GM12878 (cell line): ENCODE results near the gene EGFL8.

Experiments
- SMC3 ChIP-seq: IDR thresholded peaks from 2 replicates; pipeline ENCODE4 v1.6.1; 2011; ENCODE audit warnings: low read length, improper control_type of control experiment, borderline replicate concordance
- TF ChIP-seq, protein P1 (sequence below): IDR thresholded peaks from 2 replicates; pipeline ENCODE4 v1.6.1; 2011; ENCODE audit warnings: low read depth, low read length, improper control_type of control experiment, borderline replicate concordance
- TF ChIP-seq, protein P2 (sequence below): fragments of 450-650 bp; IDR thresholded peaks from 2 replicates; pipeline ENCODE4 v1.6.1; 2017; ENCODE audit warnings: mild to moderate bottlenecking, moderate library complexity

DNA sequence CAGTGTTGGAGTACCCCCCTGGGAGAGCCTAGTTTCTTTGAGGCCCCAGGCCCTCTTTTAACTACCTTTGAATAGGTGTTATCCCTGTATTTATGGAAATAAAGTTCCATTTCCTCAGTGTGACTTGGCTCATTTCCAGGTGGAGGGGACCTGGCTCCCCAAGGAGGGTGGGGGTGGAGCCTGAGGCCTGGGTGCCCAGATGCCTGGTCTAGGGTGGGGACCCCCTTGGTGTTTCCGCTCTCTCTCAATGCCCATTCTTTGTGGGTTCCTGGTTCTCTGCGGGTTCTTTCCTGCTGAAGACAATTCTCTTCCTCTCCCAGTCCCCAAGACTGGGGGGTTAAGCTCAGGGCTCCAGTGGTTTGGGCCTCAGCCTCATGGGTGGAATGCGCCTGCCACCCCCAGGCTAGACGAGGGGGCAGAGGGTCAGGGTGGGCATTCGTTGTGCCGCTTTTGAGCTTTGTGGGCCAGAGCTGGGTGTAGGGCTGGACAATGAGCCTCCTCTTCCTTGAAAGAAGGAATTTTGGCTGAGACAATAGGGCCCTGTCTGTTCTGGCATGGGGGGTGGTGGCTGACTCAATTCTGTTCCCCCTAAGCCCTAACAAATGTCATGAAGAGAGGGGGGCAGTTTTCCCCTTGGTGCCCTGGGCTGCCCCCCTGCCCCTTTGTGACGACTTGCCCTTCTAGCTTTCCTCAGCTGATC is 686 bp upstream of the EGFL8 start:
- TF ChIP-seq, protein P1, sequence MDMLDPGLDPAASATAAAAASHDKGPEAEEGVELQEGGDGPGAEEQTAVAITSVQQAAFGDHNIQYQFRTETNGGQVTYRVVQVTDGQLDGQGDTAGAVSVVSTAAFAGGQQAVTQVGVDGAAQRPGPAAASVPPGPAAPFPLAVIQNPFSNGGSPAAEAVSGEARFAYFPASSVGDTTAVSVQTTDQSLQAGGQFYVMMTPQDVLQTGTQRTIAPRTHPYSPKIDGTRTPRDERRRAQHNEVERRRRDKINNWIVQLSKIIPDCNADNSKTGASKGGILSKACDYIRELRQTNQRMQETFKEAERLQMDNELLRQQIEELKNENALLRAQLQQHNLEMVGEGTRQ: no peak
- TF ChIP-seq SMC3: no peak
- TF ChIP-seq, protein P2, sequence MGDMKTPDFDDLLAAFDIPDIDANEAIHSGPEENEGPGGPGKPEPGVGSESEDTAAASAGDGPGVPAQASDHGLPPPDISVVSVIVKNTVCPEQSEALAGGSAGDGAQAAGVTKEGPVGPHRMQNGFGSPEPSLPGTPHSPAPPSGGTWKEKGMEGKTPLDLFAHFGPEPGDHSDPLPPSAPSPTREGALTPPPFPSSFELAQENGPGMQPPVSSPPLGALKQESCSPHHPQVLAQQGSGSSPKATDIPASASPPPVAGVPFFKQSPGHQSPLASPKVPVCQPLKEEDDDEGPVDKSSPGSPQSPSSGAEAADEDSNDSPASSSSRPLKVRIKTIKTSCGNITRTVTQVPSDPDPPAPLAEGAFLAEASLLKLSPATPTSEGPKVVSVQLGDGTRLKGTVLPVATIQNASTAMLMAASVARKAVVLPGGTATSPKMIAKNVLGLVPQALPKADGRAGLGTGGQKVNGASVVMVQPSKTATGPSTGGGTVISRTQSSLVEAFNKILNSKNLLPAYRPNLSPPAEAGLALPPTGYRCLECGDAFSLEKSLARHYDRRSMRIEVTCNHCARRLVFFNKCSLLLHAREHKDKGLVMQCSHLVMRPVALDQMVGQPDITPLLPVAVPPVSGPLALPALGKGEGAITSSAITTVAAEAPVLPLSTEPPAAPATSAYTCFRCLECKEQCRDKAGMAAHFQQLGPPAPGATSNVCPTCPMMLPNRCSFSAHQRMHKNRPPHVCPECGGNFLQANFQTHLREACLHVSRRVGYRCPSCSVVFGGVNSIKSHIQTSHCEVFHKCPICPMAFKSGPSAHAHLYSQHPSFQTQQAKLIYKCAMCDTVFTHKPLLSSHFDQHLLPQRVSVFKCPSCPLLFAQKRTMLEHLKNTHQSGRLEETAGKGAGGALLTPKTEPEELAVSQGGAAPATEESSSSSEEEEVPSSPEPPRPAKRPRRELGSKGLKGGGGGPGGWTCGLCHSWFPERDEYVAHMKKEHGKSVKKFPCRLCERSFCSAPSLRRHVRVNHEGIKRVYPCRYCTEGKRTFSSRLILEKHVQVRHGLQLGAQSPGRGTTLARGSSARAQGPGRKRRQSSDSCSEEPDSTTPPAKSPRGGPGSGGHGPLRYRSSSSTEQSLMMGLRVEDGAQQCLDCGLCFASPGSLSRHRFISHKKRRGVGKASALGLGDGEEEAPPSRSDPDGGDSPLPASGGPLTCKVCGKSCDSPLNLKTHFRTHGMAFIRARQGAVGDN: no peak
